HG03571 (cell line): ENCODE measurements around the gene KLF2.
"Not testable (repeated sequence)": the region's sequence is repeated elsewhere in the genome, so short reads cannot be mapped to it uniquely, and the experiment has no call there.

Experiments used
- ATAC-seq: cut with Tn5 transposase; IDR thresholded peaks from one replicate; pipeline ENCODE4 v1.9.1; 2021; ENCODE audit not compliant: unreplicated experiment

The KLF2 gene

GRCh38 chr19:16336571-16336970 lies 11.9 kb downstream of the KLF2 start:
- ATAC-seq = no peak

GRCh38 chr19:16337809-16338469 lies 13.3 kb downstream of the KLF2 start:
- no peak for ATAC-seq

GRCh38 chr19:16338470-16339360 lies 14.1 kb downstream of the KLF2 start:
- ATAC-seq = no peak

GRCh38 chr19:16339361-16339725 lies 14.7 kb downstream of the KLF2 start:
- no peak for ATAC-seq

- no peak for ATAC-seq
These were observed 15.5 kb downstream of the KLF2 start for GRCh38 chr19:16340092-16340491.

GRCh38 chr19:16340654-16341053 lies 16.0 kb downstream of the KLF2 start:
- no peak for ATAC-seq

GRCh38 chr19:16342002-16342715 lies 17.5 kb downstream of the KLF2 start:
- no peak for ATAC-seq

GRCh38 chr19:16343156-16343555 lies 18.5 kb downstream of the KLF2 start:
- ATAC-seq = no peak

GRCh38 chr19:16345457-16345856 lies 20.8 kb downstream of the KLF2 start:
- no peak for ATAC-seq

- not testable (repeated sequence) for ATAC-seq
These were observed 22.5 kb downstream of the KLF2 start for GRCh38 chr19:16347099-16347498.

- ATAC-seq = no peak
These were observed 23.1 kb downstream of the KLF2 start for GRCh38 chr19:16347706-16348105.

GRCh38 chr19:16349551-16350152 lies 25.0 kb downstream of the KLF2 start:
- no peak for ATAC-seq

- ATAC-seq = no peak
These were observed 26.6 kb downstream of the KLF2 start for GRCh38 chr19:16351133-16351809.

GRCh38 chr19:16355293-16356043 lies 30.8 kb downstream of the KLF2 start:
- no peak for ATAC-seq

GRCh38 chr19:16358456-16358855 lies 33.8 kb downstream of the KLF2 start:
- ATAC-seq = no peak

- no peak for ATAC-seq
These were observed 34.4 kb downstream of the KLF2 start for GRCh38 chr19:16359074-16359473.

- ATAC-seq = no peak
These were observed 35.3 kb downstream of the KLF2 start for GRCh38 chr19:16359964-16360363.

GRCh38 chr19:16360738-16361137 lies 36.1 kb downstream of the KLF2 start:
- no peak for ATAC-seq

- no peak for ATAC-seq
These were observed 36.6 kb downstream of the KLF2 start for GRCh38 chr19:16361254-16361653.

GRCh38 chr19:16361926-16362325 lies 37.3 kb downstream of the KLF2 start:
- ATAC-seq = no peak
